Sigmoid colon (tissue), 7 donors: ENCODE measurements around the gene RERG. TPM values are rescaled to one million over a fixed set of nuclear protein-coding genes. Genes with fewer than 3 reads are reported as not detected.
A peak's percentile ranks its signal among the peaks of the same experiment; 100 is the strongest.

Experiments
- DNase-seq: peaks from one replicate; pipeline ENCODE4 v3.0.0-alpha.2; 2019
- H3K27ac ChIP-seq, 4 donors: fragments of 200-600 bp; sonication (generic); one replicate each; pipeline ENCODE4 v1.5.1; 2016 to 2019; ENCODE audit warnings: mild to moderate bottlenecking in 1 of 4
- H3K27me3 ChIP-seq, 3 donors: fragments of 200-600 bp; sonication (generic); one replicate each; pipeline ENCODE4 v1.5.1; 2019; ENCODE audit warnings: mild to moderate bottlenecking in 1 of 3
- H3K36me3 ChIP-seq, 4 donors: fragments of 200-600 bp; sonication (generic); one replicate each; pipeline ENCODE4 v1.5.1; 2016 to 2019
- H3K4me1 ChIP-seq, 4 donors: fragments of 200-600 bp; sonication (generic); one replicate each; pipeline ENCODE4 v1.5.1; 2017 to 2019
- H3K4me3 ChIP-seq, 4 donors: fragments of 200-600 bp; sonication (generic); one replicate each; pipeline ENCODE4 v1.5.1; 2017 to 2019; ENCODE audit warnings: mild to moderate bottlenecking in 2 of 4, moderate library complexity in 1 of 4
- H3K9me3 ChIP-seq, 4 donors: fragments of 200-600 bp in 3 of 4; sonication (generic) in 3 of 4; one replicate each; pipeline versions ENCODE4 v1.5.1 to v1.6.1; 2013 to 2019
- CTCF ChIP-seq, 4 experiments: fragments of 450-650 bp in 3 of 4; fragments of 200-600 bp in 1 of 4; IDR thresholded peaks; one replicate each; pipeline ENCODE4 v1.5.1; 2016 to 2019; ENCODE audit warnings: antibody characterized with exemption in 4 of 4, mild to moderate bottlenecking in 3 of 4, moderate library complexity in 2 of 4
- EP300 ChIP-seq, 4 donors: sonication (generic); formaldehyde crosslinking; IDR thresholded peaks; one replicate each; pipeline ENCODE4 v1.6.1; 2017; ENCODE audit warnings: antibody characterized with exemption in 4 of 4
- POLR2A ChIP-seq, 2 donors: fragments of 450-650 bp; IDR thresholded peaks; one replicate each; pipeline ENCODE4 v1.6.1; 2016; ENCODE audit warnings: antibody characterized with exemption in 2 of 2, mild to moderate bottlenecking in 2 of 2, moderate library complexity in 2 of 2
- POLR2AphosphoS5 ChIP-seq, 4 donors: sonication (generic); formaldehyde crosslinking; IDR thresholded peaks; one replicate each; pipeline ENCODE4 v1.6.1; 2017; ENCODE audit warnings: antibody characterized with exemption in 4 of 4
- WGBS, 2 donors: extraction: QIAGEN DNeasy Blood & Tissue Kit; methylation state at CpG; one replicate each; pipeline ENCODE4 v1.1.7; 2013; 5-methylcytosine and 5-hydroxymethylcytosine counted together
- intact Hi-C: fragments of 100-400 bp; cut with DNase I; formaldehyde crosslinking; loops from one replicate; pipeline ENCODE4 v1.15.1; 2023
- polyA plus RNA-seq, 3 donors: library from polyadenylated mRNA; stranded (reverse); fragments of 200-250 nt; gene quantifications; one replicate each; pipeline ENCODE4 v1.2.3, GENCODE V29; 2013
- total RNA-seq, 4 donors: library from RNA; depleted of rRNA; stranded (reverse); fragments of >200 nt; gene quantifications; one replicate each; pipeline ENCODE4 v1.1.0, GENCODE V29; 2016
- donor health status: healthy with polysubstance abuse.
- donor health status: Bipolar disorder and iron deficiency.
- donor health status: healthy.

Gene RERG
- total and polyA plus RNA-seq, 7 donors = 1.4 to 104 (median 69.9) TPM

GRCh38 chr12:15216036-15216889, 5.0 kb downstream of the RERG start:
- 56 to 71% methylated on average over 5 of the region's 5 CpGs for WGBS, 2 donors
- H3K27ac ChIP-seq = peak overlapping the region in 3 of 4 donors; percentile 45 to 68 (median 64)
- intact Hi-C loops = no loop called here

GRCh38 chr12:15214851-15215601, 6.2 kb downstream of the RERG start:
- Histone ChIP-seq H3K4me3 (no peak overlapping the region), H3K9me3 (no peaks in the 10 kb centered on the region), H3K36me3 (no peaks in the 10 kb centered on the region), H3K27me3 (no peaks in the 10 kb centered on the region), H3K4me1 (peaks cover 0 to 74% (median 50%) of the 10 kb centered on the region in 4 donors), H3K27ac (peak overlapping the region in 3 of 4 donors; percentile 52 to 68 (median 64))
- DNase-seq = no peak
- TF ChIP-seq CTCF (IDR thresholded peaks at IDR 0.05) (no peak), EP300 (IDR thresholded peaks at IDR 0.05) (no peak), POLR2A (IDR thresholded peaks at IDR 0.05) (no peak), POLR2AphosphoS5 (IDR thresholded peaks at IDR 0.05) (no peak)
- intact Hi-C loops = no loop called here
- WGBS, 2 donors = 78 to 81% methylated on average over 6 of the region's 6 CpGs

More at GRCh38 chr12:15216036-15216889, 5.0 kb downstream of the RERG start:
- no peaks in the 10 kb centered on the region for H3K9me3 ChIP-seq
- H3K36me3 ChIP-seq = no peaks in the 10 kb centered on the region
- no peaks in the 10 kb centered on the region for H3K27me3 ChIP-seq
- no peak for DNase-seq
- TF ChIP-seq EP300 (IDR thresholded peaks at IDR 0.05) (no peak), CTCF (IDR thresholded peaks at IDR 0.05) (no peak), POLR2A (IDR thresholded peaks at IDR 0.05) (no peak), POLR2AphosphoS5 (IDR thresholded peaks at IDR 0.05) (no peak)
- no peak overlapping the region for H3K4me3 ChIP-seq
- peaks cover 0 to 71% (median 39%) of the 10 kb centered on the region in 4 donors for H3K4me1 ChIP-seq

GRCh38 chr12:15212930-15213329, 8.3 kb downstream of the RERG start:
- no peak for DNase-seq
- H3K4me3 ChIP-seq = no peak overlapping the region
- peak overlapping the region in 3 of 4 donors; percentile 52 to 68 (median 64) for H3K27ac ChIP-seq
- WGBS, 2 donors = 78 to 81% methylated on average over 2 of the region's 2 CpGs
- intact Hi-C loops = no loop called here
- H3K27me3 ChIP-seq = no peaks in the 10 kb centered on the region
- TF ChIP-seq POLR2A (IDR thresholded peaks at IDR 0.05) (no peak), POLR2AphosphoS5 (IDR thresholded peaks at IDR 0.05) (no peak), CTCF (IDR thresholded peaks at IDR 0.05) (no peak), EP300 (IDR thresholded peaks at IDR 0.05) (no peak)
- H3K36me3 ChIP-seq = no peaks in the 10 kb centered on the region
- H3K9me3 ChIP-seq = no peaks in the 10 kb centered on the region
- peaks cover 0 to 75% (median 62%) of the 10 kb centered on the region in 4 donors for H3K4me1 ChIP-seq

- H3K27me3 ChIP-seq = no peaks in the 10 kb centered on the region
- H3K4me1 ChIP-seq = peaks cover 0 to 85% (median 79%) of the 10 kb centered on the region in 4 donors
- no peak overlapping the region for H3K4me3 ChIP-seq
- no peaks in the 10 kb centered on the region for H3K36me3 ChIP-seq
- 79 to 83% methylated on average over 1 of the region's 1 CpG for WGBS, 2 donors
- H3K27ac ChIP-seq = peak overlapping the region; percentile 61 to 83 (median 72)
- no peaks in the 10 kb centered on the region for H3K9me3 ChIP-seq
- intact Hi-C loops = loop anchor here (5.0 to 10.0 kb wide), 2 partner anchors 42 to 1375 kb away; no protein-coding TSS in a partner anchor
- DNase-seq = no peak
- peak in 2 of 4 donors; percentile 41 to 49 for TF ChIP-seq POLR2AphosphoS5 (IDR thresholded peaks at IDR 0.05)
- no peak for TF ChIP-seq POLR2A (IDR thresholded peaks at IDR 0.05)
These were observed 11.4 kb downstream of the RERG start for GRCh38 chr12:15209782-15210181.
